ENCODE results near the gene CPPED1.
A peak's percentile ranks its signal among the peaks of the same experiment; 100 is the strongest.

The CPPED1 gene

GRCh38 chr16:12679660-12680272, 123.9 kb downstream of the CPPED1 start:
- POLR2A ChIA-PET, result no interaction called here
- H3K27ac ChIP-seq (ENCODE audit: insufficient read depth in 1 of 2, low read depth in 1 of 2, low read length in 2 of 2, poor library complexity in 1 of 2, severe bottlenecking in 2 of 2), result no peak overlapping the region
- CTCF ChIA-PET, result interaction anchor here (0.9 kb wide), 1 partner anchor 53 kb away, joined by 3 read pairs; no protein-coding TSS in a partner anchor
- H3K9me3 ChIP-seq (ENCODE audit: control extremely low read depth in 1 of 5, control insufficient read depth in 4 of 5, insufficient read depth in 2 of 5, low read depth in 1 of 5, low read length in 4 of 5), result peaks cover 0 to 3% (median 0%) of the 10 kb centered on the region in 5 experiments
- H3K36me3 ChIP-seq (ENCODE audit: control insufficient read depth in 4 of 4, insufficient read depth in 4 of 4, low read length in 3 of 4), result peaks cover 0 to 7% (median 2%) of the 10 kb centered on the region in 4 experiments
- 100% methylated on average over 2 of the region's 3 CpGs for WGBS (ENCODE audit: insufficient coverage)
- H3K4me1 ChIP-seq (ENCODE audit: control extremely low read depth in 1 of 4, control insufficient read depth in 4 of 4, insufficient read depth in 4 of 4, low read length in 3 of 4), result peaks cover 0 to 19% (median 8%) of the 10 kb centered on the region in 4 experiments
- DNase-seq, result no peak
- H3K4me3 ChIP-seq (ENCODE audit: control insufficient read depth in 1 of 7, extremely low read depth in 1 of 7, insufficient read depth in 4 of 7, low read depth in 2 of 7, low read length in 6 of 7), result no peak overlapping the region
- H3K27me3 ChIP-seq (replicated peaks in 2 of 5; ENCODE audit: control insufficient read depth in 4 of 5, insufficient read depth in 5 of 5, low read length in 4 of 5), result no peaks in the 10 kb centered on the region

GRCh38 chr16:12678983-12679382, 124.7 kb downstream of the CPPED1 start:
- no peaks in the 10 kb centered on the region for H3K27me3 ChIP-seq (replicated peaks in 2 of 5; ENCODE audit: control insufficient read depth in 4 of 5, insufficient read depth in 5 of 5, low read length in 4 of 5)
- no peak for DNase-seq
- H3K36me3 ChIP-seq (ENCODE audit: control insufficient read depth in 4 of 4, insufficient read depth in 4 of 4, low read length in 3 of 4), result peaks cover 0 to 7% (median 2%) of the 10 kb centered on the region in 4 experiments
- H3K4me1 ChIP-seq (ENCODE audit: control extremely low read depth in 1 of 4, control insufficient read depth in 4 of 4, insufficient read depth in 4 of 4, low read length in 3 of 4), result peaks cover 0 to 20% (median 10%) of the 10 kb centered on the region in 4 experiments
- peaks cover 0 to 3% (median 0%) of the 10 kb centered on the region in 5 experiments for H3K9me3 ChIP-seq (ENCODE audit: control extremely low read depth in 1 of 5, control insufficient read depth in 4 of 5, insufficient read depth in 2 of 5, low read depth in 1 of 5, low read length in 4 of 5)
- H3K27ac ChIP-seq (ENCODE audit: insufficient read depth in 1 of 2, low read depth in 1 of 2, low read length in 2 of 2, poor library complexity in 1 of 2, severe bottlenecking in 2 of 2), result no peak overlapping the region
- POLR2A ChIA-PET, result no interaction called here
- WGBS (ENCODE audit: insufficient coverage), result no CpG with 5 or more reads among the region's 3 CpGs
- CTCF ChIA-PET, result interaction anchor here (0.9 kb wide), 1 partner anchor 54 kb away, joined by 3 read pairs; no protein-coding TSS in a partner anchor
- H3K4me3 ChIP-seq (ENCODE audit: control insufficient read depth in 1 of 7, extremely low read depth in 1 of 7, insufficient read depth in 4 of 7, low read depth in 2 of 7, low read length in 6 of 7), result no peak overlapping the region

DNA sequence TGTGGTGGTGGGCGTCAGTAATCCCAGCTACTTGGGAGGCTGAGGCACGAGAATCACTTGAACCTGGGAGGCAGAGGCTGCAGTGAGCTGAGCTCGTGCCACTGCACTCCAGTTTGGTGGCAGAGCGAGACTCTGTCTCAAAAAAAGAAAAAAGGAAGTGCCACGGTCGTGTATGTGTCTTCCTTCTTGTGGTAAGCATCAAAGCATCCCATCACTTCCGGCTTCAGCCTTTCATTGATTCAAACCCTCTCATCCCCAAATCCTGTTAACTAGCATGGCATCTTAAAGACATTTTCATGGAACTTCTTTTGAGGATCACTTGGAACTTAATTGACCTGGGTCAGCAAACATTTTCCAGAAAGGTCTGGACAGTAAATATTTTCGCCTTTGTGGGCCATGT, 126.2 kb downstream of the CPPED1 start:
- peaks cover 0 to 20% (median 10%) of the 10 kb centered on the region in 4 experiments for H3K4me1 ChIP-seq (ENCODE audit: control extremely low read depth in 1 of 4, control insufficient read depth in 4 of 4, insufficient read depth in 4 of 4, low read length in 3 of 4)

DNA sequence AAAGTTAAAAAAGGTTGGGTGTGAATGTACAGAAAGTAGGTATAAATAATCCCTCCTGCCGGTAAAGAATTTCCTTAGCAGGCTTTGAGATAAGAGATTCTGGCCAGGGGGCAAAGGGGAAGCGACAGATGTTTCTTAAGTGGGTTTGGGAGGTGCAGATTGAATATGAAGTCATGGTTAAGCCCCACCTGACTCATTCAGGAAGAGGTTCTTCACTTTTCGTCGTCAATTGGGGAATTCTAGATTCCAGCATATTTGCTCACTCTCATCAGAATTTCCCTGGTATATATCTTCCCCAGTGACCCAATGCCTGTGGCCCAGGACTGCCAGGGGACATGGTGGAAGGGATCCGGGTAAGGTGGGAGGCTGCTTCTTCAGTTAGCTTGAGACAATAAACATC, 127.8 kb downstream of the CPPED1 start:
- CTCF ChIA-PET, result no interaction called here
- DNase-seq, result peak; percentile 74 to 93 (median 81)
- no peak overlapping the region for H3K27ac ChIP-seq (ENCODE audit: insufficient read depth in 1 of 2, low read depth in 1 of 2, low read length in 2 of 2, poor library complexity in 1 of 2, severe bottlenecking in 2 of 2)
- peaks cover 0 to 3% (median 0%) of the 10 kb centered on the region in 5 experiments for H3K9me3 ChIP-seq (ENCODE audit: control extremely low read depth in 1 of 5, control insufficient read depth in 4 of 5, insufficient read depth in 2 of 5, low read depth in 1 of 5, low read length in 4 of 5)
- 10% methylated on average over 2 of the region's 5 CpGs for WGBS (ENCODE audit: insufficient coverage)
- H3K4me1 ChIP-seq (ENCODE audit: control extremely low read depth in 1 of 4, control insufficient read depth in 4 of 4, insufficient read depth in 4 of 4, low read length in 3 of 4), result peaks cover 0 to 20% (median 10%) of the 10 kb centered on the region in 4 experiments
- H3K36me3 ChIP-seq (ENCODE audit: control insufficient read depth in 4 of 4, insufficient read depth in 4 of 4, low read length in 3 of 4), result peaks cover 0 to 4% (median 3%) of the 10 kb centered on the region in 4 experiments
- no peaks in the 10 kb centered on the region for H3K27me3 ChIP-seq (replicated peaks in 2 of 5; ENCODE audit: control insufficient read depth in 4 of 5, insufficient read depth in 5 of 5, low read length in 4 of 5)
- POLR2A ChIA-PET, result interaction anchor here (0.5 kb wide), 1 partner anchor 87 kb away, joined by 3 read pairs; no protein-coding TSS in a partner anchor
- H3K4me3 ChIP-seq (ENCODE audit: control insufficient read depth in 1 of 7, extremely low read depth in 1 of 7, insufficient read depth in 4 of 7, low read depth in 2 of 7, low read length in 6 of 7), result peak overlapping the region in 1 of 7 experiments; percentile 32

More for the DNA sequence above, 126.2 kb downstream of the CPPED1 start:
- DNase-seq, result peak in 2 of 3 donors; percentile 21 to 65
- CTCF ChIA-PET, result no interaction called here
- POLR2A ChIA-PET, result no interaction called here
- no peak overlapping the region for H3K4me3 ChIP-seq (ENCODE audit: control insufficient read depth in 1 of 7, extremely low read depth in 1 of 7, insufficient read depth in 4 of 7, low read depth in 2 of 7, low read length in 6 of 7)
- H3K9me3 ChIP-seq (ENCODE audit: control extremely low read depth in 1 of 5, control insufficient read depth in 4 of 5, insufficient read depth in 2 of 5, low read depth in 1 of 5, low read length in 4 of 5), result peaks cover 0 to 3% (median 0%) of the 10 kb centered on the region in 5 experiments
- H3K36me3 ChIP-seq (ENCODE audit: control insufficient read depth in 4 of 4, insufficient read depth in 4 of 4, low read length in 3 of 4), result peaks cover 0 to 3% (median 1%) of the 10 kb centered on the region in 4 experiments
- H3K27ac ChIP-seq (ENCODE audit: insufficient read depth in 1 of 2, low read depth in 1 of 2, low read length in 2 of 2, poor library complexity in 1 of 2, severe bottlenecking in 2 of 2), result no peak overlapping the region
- no peaks in the 10 kb centered on the region for H3K27me3 ChIP-seq (replicated peaks in 2 of 5; ENCODE audit: control insufficient read depth in 4 of 5, insufficient read depth in 5 of 5, low read length in 4 of 5)
- 87% methylated on average over 3 of the region's 8 CpGs for WGBS (ENCODE audit: insufficient coverage)

- Histone ChIP-seq H3K9me3 (ENCODE audit: control extremely low read depth in 1 of 5, control insufficient read depth in 4 of 5, insufficient read depth in 2 of 5, low read depth in 1 of 5, low read length in 4 of 5) (peaks cover 0 to 3% (median 0%) of the 10 kb centered on the region in 5 experiments), H3K4me3 (ENCODE audit: control insufficient read depth in 1 of 7, extremely low read depth in 1 of 7, insufficient read depth in 4 of 7, low read depth in 2 of 7, low read length in 6 of 7) (no peak overlapping the region), H3K36me3 (ENCODE audit: control insufficient read depth in 4 of 4, insufficient read depth in 4 of 4, low read length in 3 of 4) (peaks cover 0 to 6% (median 3%) of the 10 kb centered on the region in 4 experiments), H3K4me1 (ENCODE audit: control extremely low read depth in 1 of 4, control insufficient read depth in 4 of 4, insufficient read depth in 4 of 4, low read length in 3 of 4) (peaks cover 0 to 20% (median 10%) of the 10 kb centered on the region in 4 experiments), H3K27ac (ENCODE audit: insufficient read depth in 1 of 2, low read depth in 1 of 2, low read length in 2 of 2, poor library complexity in 1 of 2, severe bottlenecking in 2 of 2) (no peak overlapping the region), H3K27me3 (replicated peaks in 2 of 5; ENCODE audit: control insufficient read depth in 4 of 5, insufficient read depth in 5 of 5, low read length in 4 of 5) (no peaks in the 10 kb centered on the region)
- WGBS (ENCODE audit: insufficient coverage), result 46% methylated on average over 4 of the region's 4 CpGs
- CTCF ChIA-PET, result no interaction called here
- DNase-seq, result no peak
- POLR2A ChIA-PET, result no interaction called here
Measured at GRCh38 chr16:12675046-12675445, 128.6 kb downstream of the CPPED1 start.

DNA sequence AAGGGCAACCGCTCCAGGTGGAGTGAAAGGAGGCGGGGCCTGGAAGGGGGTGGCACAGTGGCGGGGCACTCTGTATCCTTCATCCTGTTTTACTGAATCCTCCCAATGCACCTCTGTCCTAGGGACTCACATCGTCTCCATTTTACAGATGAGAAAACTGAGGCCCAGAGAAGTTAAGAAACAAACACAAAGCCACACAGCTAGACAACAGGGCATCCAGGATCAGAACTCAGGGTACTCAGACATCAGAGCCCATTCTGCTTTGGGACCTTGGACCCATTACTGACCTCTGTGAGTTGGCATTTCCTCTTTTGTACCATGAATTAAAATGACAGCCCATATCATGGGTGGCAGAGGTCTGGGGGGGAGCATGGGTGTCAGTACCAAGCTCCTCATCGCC, 129.2 kb downstream of the CPPED1 start:
- Histone ChIP-seq H3K27me3 (replicated peaks in 2 of 5; ENCODE audit: control insufficient read depth in 4 of 5, insufficient read depth in 5 of 5, low read length in 4 of 5) (no peaks in the 10 kb centered on the region), H3K36me3 (ENCODE audit: control insufficient read depth in 4 of 4, insufficient read depth in 4 of 4, low read length in 3 of 4) (peaks cover 0 to 9% (median 6%) of the 10 kb centered on the region in 4 experiments), H3K27ac (ENCODE audit: insufficient read depth in 1 of 2, low read depth in 1 of 2, low read length in 2 of 2, poor library complexity in 1 of 2, severe bottlenecking in 2 of 2) (no peak overlapping the region), H3K4me3 (ENCODE audit: control insufficient read depth in 1 of 7, extremely low read depth in 1 of 7, insufficient read depth in 4 of 7, low read depth in 2 of 7, low read length in 6 of 7) (no peak overlapping the region), H3K4me1 (ENCODE audit: control extremely low read depth in 1 of 4, control insufficient read depth in 4 of 4, insufficient read depth in 4 of 4, low read length in 3 of 4) (peaks cover 0 to 20% (median 10%) of the 10 kb centered on the region in 4 experiments), H3K9me3 (ENCODE audit: control extremely low read depth in 1 of 5, control insufficient read depth in 4 of 5, insufficient read depth in 2 of 5, low read depth in 1 of 5, low read length in 4 of 5) (peaks cover 0 to 4% (median 0%) of the 10 kb centered on the region in 5 experiments)
- WGBS (ENCODE audit: insufficient coverage), result 93% methylated on average over 3 of the region's 5 CpGs
- no peak for DNase-seq
- ChIA-PET POLR2A (no interaction called here), CTCF (no interaction called here)

DNA sequence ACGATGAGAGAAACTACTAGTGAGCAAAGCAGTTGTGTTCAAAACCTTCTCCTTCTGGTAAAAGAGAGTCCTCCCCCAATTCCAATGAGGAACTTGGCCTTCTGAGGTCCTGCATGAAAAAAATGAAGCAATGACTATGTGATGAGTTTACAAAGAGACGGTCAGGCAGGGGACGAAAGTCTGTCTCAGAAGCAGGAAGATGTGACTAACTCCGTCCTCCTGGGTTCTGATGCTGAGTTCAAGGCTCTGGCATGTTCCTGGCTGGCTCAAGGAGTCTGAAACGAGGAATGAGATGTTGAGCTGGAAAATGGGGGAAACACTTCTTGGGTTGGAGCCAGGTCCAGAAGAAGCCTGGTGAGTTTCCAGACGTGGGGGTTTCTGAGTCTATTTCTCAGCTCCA, 129.6 kb downstream of the CPPED1 start:
- no peak overlapping the region for H3K4me3 ChIP-seq (ENCODE audit: control insufficient read depth in 1 of 7, extremely low read depth in 1 of 7, insufficient read depth in 4 of 7, low read depth in 2 of 7, low read length in 6 of 7)
- CTCF ChIA-PET, result no interaction called here
- peaks cover 0 to 5% (median 1%) of the 10 kb centered on the region in 5 experiments for H3K9me3 ChIP-seq (ENCODE audit: control extremely low read depth in 1 of 5, control insufficient read depth in 4 of 5, insufficient read depth in 2 of 5, low read depth in 1 of 5, low read length in 4 of 5)
- POLR2A ChIA-PET, result no interaction called here
- peaks cover 0 to 20% (median 10%) of the 10 kb centered on the region in 4 experiments for H3K4me1 ChIP-seq (ENCODE audit: control extremely low read depth in 1 of 4, control insufficient read depth in 4 of 4, insufficient read depth in 4 of 4, low read length in 3 of 4)
- no peak for DNase-seq
- WGBS (ENCODE audit: insufficient coverage), result 92% methylated on average over 4 of the region's 6 CpGs
- H3K27ac ChIP-seq (ENCODE audit: insufficient read depth in 1 of 2, low read depth in 1 of 2, low read length in 2 of 2, poor library complexity in 1 of 2, severe bottlenecking in 2 of 2), result no peak overlapping the region
- H3K36me3 ChIP-seq (ENCODE audit: control insufficient read depth in 4 of 4, insufficient read depth in 4 of 4, low read length in 3 of 4), result peaks cover 0 to 12% (median 6%) of the 10 kb centered on the region in 4 experiments
- no peaks in the 10 kb centered on the region for H3K27me3 ChIP-seq (replicated peaks in 2 of 5; ENCODE audit: control insufficient read depth in 4 of 5, insufficient read depth in 5 of 5, low read length in 4 of 5)

Measured in common myeloid progenitor, CD34-positive (primary cell).